BLaER1 (cell line): ENCODE results near the gene KATNBL1.

Experiments
- H3K27ac ChIP-seq: shearing (Covaris generic); formaldehyde crosslinking; 2 replicates; pipeline ENCODE4 v1.8.1; 2022
- H3K27me3 ChIP-seq: shearing (Covaris generic); formaldehyde crosslinking; 2 replicates; pipeline ENCODE4 v1.8.1; 2022
- H3K36me3 ChIP-seq: shearing (Covaris generic); formaldehyde crosslinking; 2 replicates; pipeline ENCODE4 v1.8.1; 2022
- H3K4me1 ChIP-seq: shearing (Covaris generic); formaldehyde crosslinking; 2 replicates; pipeline ENCODE4 v1.8.1; 2022
- H3K4me2 ChIP-seq: shearing (Covaris generic); formaldehyde crosslinking; 2 replicates; pipeline ENCODE4 v1.8.1; 2022
- H3K4me3 ChIP-seq: shearing (Covaris generic); formaldehyde crosslinking; 2 replicates; pipeline ENCODE4 v1.8.1; 2022
- H3K9ac ChIP-seq: shearing (Covaris generic); formaldehyde crosslinking; 2 replicates; pipeline ENCODE4 v1.8.1; 2022
- H3K9me3 ChIP-seq: shearing (Covaris generic); formaldehyde crosslinking; 2 replicates; pipeline ENCODE4 v1.8.1; 2022
- H4K20me1 ChIP-seq: shearing (Covaris generic); formaldehyde crosslinking; 2 replicates; pipeline ENCODE4 v1.8.1; 2022
- Cebpa-rat ChIP-seq: shearing (Covaris generic); IDR thresholded peaks from 2 replicates; pipeline ENCODE4 v1.8.1; 2022

KATNBL1 gene

GRCh38 chr15:34102175-34102925, 107.5 kb downstream of the KATNBL1 start:
- H3K9me3 ChIP-seq = peaks cover 16% of the 10 kb centered on the region; the same call in 1 of the 2 replicates
- peak overlapping the region; percentile 95 for H3K4me3 ChIP-seq
- 0 out of 2 replicates have a peak, but pooled peaks cover 13% of the 10 kb centered on the region for H3K36me3 ChIP-seq
- H3K4me1 ChIP-seq = peaks cover 26% of the 10 kb centered on the region
- H3K9ac ChIP-seq = peak overlapping the region; percentile 91
- no peaks in the 10 kb centered on the region for H3K27me3 ChIP-seq
- no peak for TF ChIP-seq Cebpa-rat
- peak overlapping the region; percentile 68 for H3K27ac ChIP-seq
- peak overlapping the region; percentile 69 for H3K4me2 ChIP-seq
- H4K20me1 ChIP-seq = peaks cover 14% of the 10 kb centered on the region; the same call in 1 of the 2 replicates

- no peak for TF ChIP-seq Cebpa-rat
Measured at GRCh38 chr15:34101366-34102174, 108.3 kb downstream of the KATNBL1 start, which contains the start of the genes EMC7 and PGBD4. Gene EMC7 (minus strand): TSS chr15:34101862. CDS start chr15:34101839, 23 bp downstream. Gene PGBD4 (plus strand): TSS chr15:34102083. CDS start chr15:34102532, 449 bp downstream.

GRCh38 chr15:34099914-34100313, 110.0 kb downstream of the KATNBL1 start:
- H3K9ac ChIP-seq = no peak overlapping the region
- H3K27me3 ChIP-seq = no peaks in the 10 kb centered on the region
- H3K27ac ChIP-seq = no peak overlapping the region
- H3K9me3 ChIP-seq = peaks cover 16% of the 10 kb centered on the region; the same call in 1 of the 2 replicates
- no peak for TF ChIP-seq Cebpa-rat
- H4K20me1 ChIP-seq = peaks cover 22% of the 10 kb centered on the region; the same call in 1 of the 2 replicates
- peak overlapping the region; percentile 82 for H3K4me2 ChIP-seq
- peaks cover 26% of the 10 kb centered on the region for H3K4me1 ChIP-seq
- peaks cover 26% of the 10 kb centered on the region for H3K36me3 ChIP-seq
- 0 out of 2 replicates have a peak overlapping the region, but pooled peaks have one; percentile 95 for H3K4me3 ChIP-seq

More at GRCh38 chr15:34101366-34102174, 108.3 kb downstream of the KATNBL1 start, which contains the start of the genes EMC7 and PGBD4:
- H3K4me1 ChIP-seq = peaks cover 26% of the 10 kb centered on the region
- peak within 1 kb of the TSS; percentile 82 for H3K4me2 ChIP-seq
- H3K4me3 ChIP-seq = peak within 1 kb of the TSS; percentile 95
- peak within 1 kb of the TSS; percentile 91 for H3K9ac ChIP-seq
- peak within 1 kb of the TSS; percentile 84 for H3K27ac ChIP-seq
- peaks cover 14% of the 10 kb centered on the region; the same call in 1 of the 2 replicates for H4K20me1 ChIP-seq
- H3K27me3 ChIP-seq = no peaks in the 10 kb centered on the region
- H3K36me3 ChIP-seq = 0 out of 2 replicates have a peak, but pooled peaks cover 14% of the 10 kb centered on the region
- H3K9me3 ChIP-seq = peaks cover 16% of the 10 kb centered on the region; the same call in 1 of the 2 replicates
